IPS-15b (cell line): Measurements from ENCODE around the gene APOO.
"Not testable (repeated sequence)": the region's sequence is repeated elsewhere in the genome, so short reads cannot be mapped to it uniquely, and the experiment has no call there.

Source experiments
- H3K27me3 ChIP-seq: one replicate; pipeline ENCODE4 v1.6.1; 2013; ENCODE audit warnings: low read length; ENCODE audit not compliant: control insufficient read depth, insufficient read depth
- H3K36me3 ChIP-seq: one replicate; pipeline ENCODE4 v1.6.1; 2013; ENCODE audit warnings: low read length; ENCODE audit not compliant: control insufficient read depth, insufficient read depth
- H3K4me1 ChIP-seq: one replicate; pipeline ENCODE4 v1.6.1; 2013; ENCODE audit warnings: mild to moderate bottlenecking, low read length; ENCODE audit not compliant: control insufficient read depth, insufficient read depth
- H3K4me3 ChIP-seq: one replicate; pipeline ENCODE4 v1.5.1; 2013; ENCODE audit warnings: low read depth, low read length
- H3K9ac ChIP-seq: one replicate; pipeline ENCODE4 v1.6.1; 2013; ENCODE audit warnings: low read depth, mild to moderate bottlenecking, low read length
- H3K9me3 ChIP-seq: one replicate; pipeline ENCODE4 v1.6.1; 2013; ENCODE audit warnings: mild to moderate bottlenecking, low read length; ENCODE audit not compliant: control insufficient read depth, insufficient read depth

APOO gene

DNA sequence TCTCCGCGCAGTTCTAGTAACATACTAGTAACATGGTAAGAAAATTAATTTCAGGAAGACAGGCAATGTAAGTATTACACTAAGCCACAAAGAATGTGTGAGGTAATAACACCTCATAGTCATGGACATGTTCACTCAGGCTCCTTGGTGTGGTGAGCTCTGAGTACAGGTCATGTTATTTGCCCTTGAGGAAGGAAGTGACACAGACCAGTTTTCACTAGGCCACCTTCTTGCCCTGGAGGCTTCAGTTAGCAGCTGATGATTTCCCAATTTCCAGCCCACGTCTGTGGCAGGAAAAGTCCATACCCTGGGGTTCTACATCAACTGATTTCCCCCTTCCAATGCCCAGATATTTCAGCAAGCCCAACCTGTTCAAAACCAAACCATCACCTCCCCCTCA lies 6.7 kb downstream of the APOO start:
- Histone ChIP-seq H3K4me1 (peaks cover 5% of the 10 kb centered on the region), H3K9me3 (no peaks in the 10 kb centered on the region), H3K36me3 (no peaks in the 10 kb centered on the region), H3K27me3 (no peaks in the 10 kb centered on the region), H3K4me3 (no peak overlapping the region), H3K9ac (no peak overlapping the region)

GRCh38 chrX:23900220-23900797 lies 7.4 kb downstream of the APOO start:
- no peak overlapping the region for H3K4me3 ChIP-seq
- H3K4me1 ChIP-seq: peaks cover 5% of the 10 kb centered on the region
- H3K9ac ChIP-seq: no peak overlapping the region
- no peaks in the 10 kb centered on the region for H3K36me3 ChIP-seq
- H3K9me3 ChIP-seq: no peaks in the 10 kb centered on the region
- H3K27me3 ChIP-seq: no peaks in the 10 kb centered on the region

GRCh38 chrX:23898412-23898959 lies 9.3 kb downstream of the APOO start:
- peaks cover 5% of the 10 kb centered on the region for H3K4me1 ChIP-seq
- H3K36me3 ChIP-seq: no peaks in the 10 kb centered on the region
- H3K4me3 ChIP-seq: no peak overlapping the region
- no peak overlapping the region for H3K9ac ChIP-seq
- H3K9me3 ChIP-seq: no peaks in the 10 kb centered on the region
- H3K27me3 ChIP-seq: no peaks in the 10 kb centered on the region

DNA sequence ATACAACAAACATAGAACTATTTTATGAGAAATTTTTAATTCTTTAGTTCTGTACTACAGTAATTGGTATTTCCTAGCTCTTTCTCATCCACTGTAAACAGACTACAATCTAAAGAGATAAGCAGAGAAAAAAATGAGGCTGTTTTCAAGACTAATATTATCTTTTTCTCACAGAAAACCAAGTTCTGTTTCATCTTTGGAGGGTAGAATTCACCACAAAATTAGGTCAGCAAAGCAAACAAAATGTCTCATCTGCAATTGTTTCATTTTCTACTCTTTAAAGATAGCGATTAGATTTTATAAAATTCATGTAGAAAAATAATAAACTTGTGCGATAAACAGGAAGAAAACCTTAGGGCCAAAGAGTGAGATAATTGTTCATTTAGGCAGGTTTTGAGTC lies 10.8 kb downstream of the APOO start:
- Histone ChIP-seq H3K27me3 (no peaks in the 10 kb centered on the region), H3K36me3 (no peaks in the 10 kb centered on the region), H3K9ac (no peak overlapping the region), H3K4me3 (no peak overlapping the region), H3K9me3 (no peaks in the 10 kb centered on the region), H3K4me1 (peaks cover 2% of the 10 kb centered on the region)

DNA sequence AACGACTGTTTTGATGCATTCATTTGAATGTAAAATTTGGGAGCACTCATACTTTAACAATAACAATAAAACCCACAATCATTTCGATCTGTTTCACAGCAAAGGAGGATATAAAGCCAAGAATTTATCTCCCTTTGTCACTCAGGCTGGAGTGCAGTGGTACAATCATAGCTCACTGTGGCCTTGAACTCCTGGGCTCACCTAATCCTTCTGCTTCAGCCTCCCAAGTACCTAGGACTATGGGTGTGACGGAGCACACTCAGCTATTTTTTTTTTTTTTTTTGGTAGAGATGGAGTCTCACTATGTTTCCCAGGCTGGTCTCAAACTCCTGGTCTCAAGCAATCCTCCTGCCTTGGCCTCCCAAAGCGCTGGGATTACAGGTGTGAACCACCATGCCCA lies 11.2 kb downstream of the APOO start:
- not testable (repeated sequence) for H3K36me3 ChIP-seq, H3K9ac ChIP-seq, H3K4me1 ChIP-seq, H3K9me3 ChIP-seq, H3K27me3 ChIP-seq, H3K4me3 ChIP-seq

GRCh38 chrX:23894993-23895392 lies 12.7 kb downstream of the APOO start:
- H3K36me3 ChIP-seq, H3K27me3 ChIP-seq, H3K4me1 ChIP-seq, H3K9ac ChIP-seq, H3K9me3 ChIP-seq, H3K4me3 ChIP-seq: not testable (repeated sequence)

GRCh38 chrX:23890933-23891332 lies 16.8 kb downstream of the APOO start:
- H3K36me3 ChIP-seq: no peaks in the 10 kb centered on the region
- no peaks in the 10 kb centered on the region for H3K9me3 ChIP-seq
- no peaks in the 10 kb centered on the region for H3K27me3 ChIP-seq
- H3K4me3 ChIP-seq: no peak overlapping the region
- H3K9ac ChIP-seq: no peak overlapping the region
- peaks cover 4% of the 10 kb centered on the region for H3K4me1 ChIP-seq

DNA sequence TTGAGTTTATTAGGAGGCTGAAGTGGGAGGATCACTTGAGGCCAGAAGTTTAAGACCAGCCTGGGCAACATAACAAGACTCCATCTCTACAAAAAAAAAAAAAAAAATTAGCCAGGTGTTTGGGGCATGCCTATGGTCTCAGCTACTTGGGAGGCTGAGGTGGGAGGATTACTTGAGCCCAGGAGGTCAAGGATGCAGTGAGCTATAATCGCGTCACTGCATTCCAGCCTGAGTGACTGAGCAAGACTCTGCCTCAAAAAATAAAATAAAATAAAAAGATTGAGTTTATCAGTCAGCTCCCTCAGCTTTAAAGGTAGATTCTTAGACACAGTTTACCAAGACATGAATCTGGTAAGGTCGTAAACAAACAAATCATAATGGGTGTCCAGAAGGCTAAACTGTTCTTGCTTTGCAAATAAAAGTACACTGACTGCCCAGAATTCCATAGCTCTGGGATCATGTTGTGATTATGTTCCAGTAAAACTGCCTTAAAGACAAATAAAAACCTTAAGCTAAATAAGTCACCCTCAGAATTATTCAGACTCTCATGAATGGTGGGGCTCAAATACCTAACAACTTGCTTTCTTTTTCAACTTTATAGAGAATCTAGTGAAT lies 18.7 kb downstream of the APOO start:
- H3K27me3 ChIP-seq: no peaks in the 10 kb centered on the region
- no peak overlapping the region for H3K4me3 ChIP-seq
- H3K4me1 ChIP-seq: peaks cover 13% of the 10 kb centered on the region
- no peaks in the 10 kb centered on the region for H3K9me3 ChIP-seq
- H3K36me3 ChIP-seq: no peaks in the 10 kb centered on the region
- H3K9ac ChIP-seq: no peak overlapping the region

GRCh38 chrX:23887918-23888317 lies 19.8 kb downstream of the APOO start:
- no peaks in the 10 kb centered on the region for H3K9me3 ChIP-seq
- no peaks in the 10 kb centered on the region for H3K27me3 ChIP-seq
- H3K4me1 ChIP-seq: peaks cover 20% of the 10 kb centered on the region
- no peak overlapping the region for H3K9ac ChIP-seq
- H3K4me3 ChIP-seq: no peak overlapping the region
- H3K36me3 ChIP-seq: no peaks in the 10 kb centered on the region

DNA sequence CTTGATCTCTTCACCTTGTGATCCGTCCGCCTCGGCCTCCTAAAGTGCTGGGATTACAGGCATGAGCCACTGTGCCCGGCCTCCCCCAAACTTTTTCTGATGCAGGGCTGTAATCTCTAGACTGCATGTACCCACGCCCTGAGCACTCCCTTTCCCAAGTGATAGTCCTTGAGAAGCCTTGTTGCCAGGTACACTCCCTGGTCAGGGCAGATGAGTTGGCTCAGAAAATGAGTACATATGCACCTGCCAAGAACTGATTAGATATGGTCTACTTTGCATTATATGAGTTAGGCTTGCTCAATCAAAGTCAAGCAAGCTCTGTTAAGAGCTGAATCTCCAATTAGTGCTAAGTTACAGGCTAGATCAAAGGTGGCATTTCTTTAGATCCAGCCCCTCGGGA lies 20.3 kb downstream of the APOO start:
- Histone ChIP-seq H3K9ac (no peak overlapping the region), H3K4me1 (peaks cover 20% of the 10 kb centered on the region), H3K9me3 (no peaks in the 10 kb centered on the region), H3K36me3 (no peaks in the 10 kb centered on the region), H3K27me3 (no peaks in the 10 kb centered on the region), H3K4me3 (no peak overlapping the region)

DNA sequence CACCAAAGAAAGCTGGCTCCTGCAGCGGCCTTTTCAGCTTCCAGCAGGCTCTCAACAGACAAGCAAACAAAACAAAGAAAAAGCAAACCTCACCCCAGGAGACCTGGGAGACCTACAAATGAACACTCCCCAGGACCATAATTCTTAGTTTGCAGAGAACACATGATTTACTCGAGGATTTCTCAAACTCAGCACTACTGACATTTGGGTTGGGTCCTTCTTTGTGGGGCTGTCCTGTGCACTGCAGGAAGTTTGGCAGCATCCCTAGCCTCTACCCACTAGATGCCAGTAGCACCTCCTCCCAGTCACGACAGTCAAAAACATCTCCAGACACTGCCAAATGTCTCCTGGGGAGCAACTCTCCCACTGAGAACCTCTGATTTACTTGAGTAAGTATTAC lies 21.9 kb downstream of the APOO start:
- no peak overlapping the region for H3K4me3 ChIP-seq
- peaks cover 20% of the 10 kb centered on the region for H3K4me1 ChIP-seq

GRCh38 chrX:23884427-23885024 lies 23.2 kb downstream of the APOO start:
- Histone ChIP-seq H3K27me3 (no peaks in the 10 kb centered on the region), H3K4me3 (no peak overlapping the region), H3K9ac (no peak overlapping the region), H3K36me3 (no peaks in the 10 kb centered on the region), H3K9me3 (no peaks in the 10 kb centered on the region), H3K4me1 (peaks cover 20% of the 10 kb centered on the region)

More for the DNA sequence above, 21.9 kb downstream of the APOO start:
- Histone ChIP-seq H3K9ac (no peak overlapping the region), H3K36me3 (no peaks in the 10 kb centered on the region), H3K9me3 (no peaks in the 10 kb centered on the region), H3K27me3 (no peaks in the 10 kb centered on the region)
